Mesendoderm (in vitro differentiated cells): ENCODE data around the gene ADRA2B.

ENCODE experiments used
- DNase-seq: peaks from one replicate; pipeline ENCODE4 v3.0.0; 2013
- H2AK5ac ChIP-seq: 2 replicates; pipeline ENCODE4 v1.6.1; 2013; ENCODE audit warnings: low read length, inconsistent platforms
- H2BK120ac ChIP-seq: 2 replicates; pipeline ENCODE4 v1.6.1; 2013; ENCODE audit warnings: low read depth, mild to moderate bottlenecking, low read length, moderate library complexity, mixed read lengths
- H2BK15ac ChIP-seq: replicated peaks from 2 replicates; pipeline ENCODE4 v1.6.1; 2013; ENCODE audit warnings: low read depth, mild to moderate bottlenecking, moderate library complexity
- H2BK5ac ChIP-seq: 2 replicates; pipeline ENCODE4 v1.6.1; 2013; ENCODE audit warnings: low read length, inconsistent platforms
- H3K18ac ChIP-seq: 2 replicates; pipeline ENCODE4 v1.6.1; 2013; ENCODE audit warnings: mild to moderate bottlenecking, low read length, mixed read lengths
- H3K23ac ChIP-seq: one replicate; pipeline ENCODE4 v1.6.1; 2013; ENCODE audit warnings: low read length
- H3K27ac ChIP-seq: 2 replicates; pipeline ENCODE4 v1.5.1; 2013; ENCODE audit warnings: low read depth, mild to moderate bottlenecking, inconsistent platforms, low read length, moderate library complexity
- H3K27me3 ChIP-seq: 2 replicates; pipeline ENCODE4 v1.6.1; 2013; ENCODE audit warnings: low read length, control low read depth, mild to moderate bottlenecking, inconsistent platforms; ENCODE audit not compliant: insufficient read depth, poor library complexity
- H3K36me3 ChIP-seq: 2 replicates; pipeline ENCODE4 v1.6.1; 2013; ENCODE audit warnings: low read length, inconsistent platforms; ENCODE audit not compliant: control insufficient read depth, insufficient read depth
- H3K4ac ChIP-seq: one replicate; pipeline ENCODE4 v1.6.1; 2013; ENCODE audit warnings: low read depth, mild to moderate bottlenecking, low read length, moderate library complexity
- H3K4me1 ChIP-seq: 2 replicates; pipeline ENCODE4 v1.6.1; 2013; ENCODE audit warnings: low read depth, low read length, inconsistent platforms; ENCODE audit not compliant: control insufficient read depth
- H3K4me2 ChIP-seq: 2 replicates; pipeline ENCODE4 v1.6.1; 2013; ENCODE audit warnings: low read length
- H3K4me3 ChIP-seq: 2 replicates; pipeline ENCODE4 v1.5.1; 2013; ENCODE audit warnings: mild to moderate bottlenecking, low read length
- H3K56ac ChIP-seq: one replicate; pipeline ENCODE4 v1.6.1; 2013; ENCODE audit warnings: low read length
- H3K79me1 ChIP-seq: 2 replicates; pipeline ENCODE4 v1.6.1; 2013; ENCODE audit warnings: low read length, inconsistent platforms
- H3K79me2 ChIP-seq: 2 replicates; pipeline ENCODE4 v1.6.1; 2013; ENCODE audit warnings: mild to moderate bottlenecking, low read length; ENCODE audit not compliant: control insufficient read depth, insufficient read depth
- H3K9ac ChIP-seq: 2 replicates; pipeline ENCODE4 v1.6.1; 2013; ENCODE audit warnings: low read length, inconsistent platforms
- H4K5ac ChIP-seq: one replicate; pipeline ENCODE4 v1.6.1; 2013; ENCODE audit warnings: low read length
- H4K8ac ChIP-seq: one replicate; pipeline ENCODE4 v1.6.1; 2013; ENCODE audit warnings: low read depth, mild to moderate bottlenecking, control low read depth, low read length, moderate library complexity
- WGBS: extraction: QIAGEN DNeasy Blood & Tissue Kit; methylation state at CpG from one replicate; pipeline ENCODE4 v1.1.7; 2013; ENCODE audit warnings: low lambda C conversion rate, missing lambda C conversion rate; ENCODE audit not compliant: insufficient coverage; ENCODE audit errors: extremely low coverage; 5-methylcytosine and 5-hydroxymethylcytosine counted together

The ADRA2B gene

DNA sequence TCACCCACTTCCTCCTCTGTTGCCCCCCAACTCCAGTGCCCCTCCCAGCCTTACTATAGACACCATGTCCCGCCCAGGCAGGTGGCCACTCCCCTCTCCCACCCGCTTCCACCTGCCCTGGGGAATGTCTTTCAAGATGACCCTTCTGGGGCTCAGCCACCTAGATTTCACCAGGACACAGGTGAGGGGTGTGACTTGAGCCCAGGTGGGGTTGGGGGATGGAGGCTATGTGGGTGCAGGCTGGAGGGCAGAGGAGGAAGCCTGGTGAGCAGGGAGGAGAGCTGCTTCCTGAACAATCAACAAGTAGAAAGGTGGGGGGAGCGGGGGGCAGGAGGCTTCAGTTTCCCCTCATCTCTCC is 8.7 kb downstream of the ADRA2B start:
- Histone ChIP-seq H3K36me3 (no peaks in the 10 kb centered on the region), H3K27ac (no peak overlapping the region), H2BK120ac (no peak overlapping the region), H3K18ac (no peak overlapping the region), H3K4ac (no peak overlapping the region), H3K79me2 (no peaks in the 10 kb centered on the region), H3K79me1 (no peaks in the 10 kb centered on the region), H2BK15ac (no peak overlapping the region), H3K9ac (no peak overlapping the region), H3K23ac (no peak overlapping the region), H3K4me1 (peaks cover 7% of the 10 kb centered on the region), H3K4me3 (no peak overlapping the region), H3K56ac (no peak overlapping the region), H2AK5ac (no peak overlapping the region), H3K27me3 (no peaks in the 10 kb centered on the region), H4K5ac (no peak overlapping the region), H4K8ac (no peak overlapping the region), H3K4me2 (no peak overlapping the region), H2BK5ac (no peak overlapping the region)
- no CpG with 5 or more reads among the region's 3 CpGs for WGBS
- no peak for DNase-seq

DNA sequence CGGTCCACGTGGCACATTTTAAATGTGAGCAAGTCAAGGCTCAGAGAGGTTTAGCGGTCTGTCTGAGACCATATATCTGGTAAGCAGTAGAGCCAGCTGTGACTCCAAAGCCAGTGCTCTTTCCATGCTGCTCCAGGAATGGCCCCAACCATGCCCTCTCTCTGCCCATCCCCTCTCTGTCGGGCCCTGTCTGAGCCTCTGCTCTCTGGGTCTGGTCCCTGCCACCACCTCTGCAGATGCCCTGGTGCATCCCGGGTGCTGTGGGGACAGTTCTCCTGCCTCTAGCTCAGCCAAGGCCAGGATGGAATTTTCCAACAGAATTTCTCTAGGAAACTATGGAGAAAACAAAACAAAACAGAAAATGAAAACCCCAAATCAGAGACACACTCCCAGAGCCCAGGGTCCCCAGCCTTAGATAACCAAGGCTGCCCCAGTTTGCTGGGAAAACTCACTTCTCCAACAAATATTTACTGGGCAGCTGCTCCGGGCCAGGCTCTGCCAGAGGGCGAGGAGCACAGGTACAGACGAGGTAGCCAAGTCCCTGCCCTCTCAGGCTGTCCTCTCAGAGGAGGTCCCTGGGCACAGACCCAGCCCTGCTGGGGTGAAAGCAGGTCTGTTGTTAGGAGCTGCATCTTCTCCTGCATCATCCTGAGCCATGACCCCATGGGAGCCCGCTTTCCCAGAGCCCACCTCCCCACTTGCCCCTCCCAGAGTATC is 9.2 kb downstream of the ADRA2B start:
- no peak overlapping the region for H3K4ac ChIP-seq

GRCh38 chr2:96105994-96106715 is 10.2 kb downstream of the ADRA2B start:
- no peaks in the 10 kb centered on the region for H3K36me3 ChIP-seq
- H3K18ac ChIP-seq: no peak overlapping the region
- no peaks in the 10 kb centered on the region for H3K79me2 ChIP-seq
- WGBS: 100% methylated on average over 1 of the region's 8 CpGs
- H3K4me3 ChIP-seq: no peak overlapping the region
- H3K4me1 ChIP-seq: peaks cover 7% of the 10 kb centered on the region
- no peak overlapping the region for H2BK120ac ChIP-seq
- no peak overlapping the region for H3K56ac ChIP-seq
- no peak overlapping the region for H3K9ac ChIP-seq
- DNase-seq: no peak
- no peak overlapping the region for H2BK15ac ChIP-seq
- H3K4ac ChIP-seq: no peak overlapping the region
- no peak overlapping the region for H3K27ac ChIP-seq
- H2BK5ac ChIP-seq: no peak overlapping the region
- H3K4me2 ChIP-seq: no peak overlapping the region
- H3K79me1 ChIP-seq: no peaks in the 10 kb centered on the region
- H3K23ac ChIP-seq: no peak overlapping the region
- H4K8ac ChIP-seq: no peak overlapping the region
- H2AK5ac ChIP-seq: no peak overlapping the region
- H3K27me3 ChIP-seq: no peaks in the 10 kb centered on the region
- no peak overlapping the region for H4K5ac ChIP-seq

More for the DNA sequence above, 9.2 kb downstream of the ADRA2B start:
- Histone ChIP-seq H3K27ac (no peak overlapping the region), H3K18ac (no peak overlapping the region), H3K23ac (no peak overlapping the region), H2AK5ac (no peak overlapping the region), H3K4me2 (no peak overlapping the region), H2BK120ac (no peak overlapping the region), H2BK5ac (no peak overlapping the region), H3K79me1 (no peaks in the 10 kb centered on the region), H3K56ac (no peak overlapping the region), H3K4me3 (no peak overlapping the region), H3K27me3 (no peaks in the 10 kb centered on the region), H2BK15ac (no peak overlapping the region), H4K8ac (no peak overlapping the region), H3K36me3 (no peaks in the 10 kb centered on the region), H3K4me1 (peaks cover 7% of the 10 kb centered on the region), H3K79me2 (no peaks in the 10 kb centered on the region), H4K5ac (no peak overlapping the region), H3K9ac (no peak overlapping the region)
- no CpG with 5 or more reads among the region's 9 CpGs for WGBS
- DNase-seq: no peak

GRCh38 chr2:96105152-96105915 is 11.0 kb downstream of the ADRA2B start:
- no CpG with 5 or more reads among the region's 3 CpGs for WGBS
- no peak overlapping the region for H3K9ac ChIP-seq
- no peak overlapping the region for H4K5ac ChIP-seq

GRCh38 chr2:96104487-96104861 is 11.9 kb downstream of the ADRA2B start:
- Histone ChIP-seq H2AK5ac (no peak overlapping the region), H2BK15ac (no peak overlapping the region), H3K27ac (no peak overlapping the region), H3K56ac (peak overlapping the region; percentile 25), H2BK120ac (no peak overlapping the region), H3K4me3 (no peak overlapping the region), H3K36me3 (no peaks in the 10 kb centered on the region), H3K23ac (no peak overlapping the region), H3K4me2 (no peak overlapping the region), H3K18ac (no peak overlapping the region), H3K4me1 (peaks cover 7% of the 10 kb centered on the region), H4K8ac (no peak overlapping the region), H2BK5ac (no peak overlapping the region), H3K9ac (no peak overlapping the region), H3K79me2 (no peaks in the 10 kb centered on the region), H3K27me3 (no peaks in the 10 kb centered on the region), H3K4ac (no peak overlapping the region), H4K5ac (no peak overlapping the region), H3K79me1 (no peaks in the 10 kb centered on the region)
- DNase-seq: no peak
- no CpG with 5 or more reads among the region's 6 CpGs for WGBS

More at GRCh38 chr2:96105152-96105915, 11.0 kb downstream of the ADRA2B start:
- H2AK5ac ChIP-seq: no peak overlapping the region
- no peak overlapping the region for H3K56ac ChIP-seq
- no peak overlapping the region for H2BK120ac ChIP-seq
- H4K8ac ChIP-seq: no peak overlapping the region
- no peaks in the 10 kb centered on the region for H3K36me3 ChIP-seq
- no peak overlapping the region for H2BK15ac ChIP-seq
- no peak overlapping the region for H3K4ac ChIP-seq
- H3K4me3 ChIP-seq: no peak overlapping the region
- DNase-seq: no peak
- no peak overlapping the region for H2BK5ac ChIP-seq
- H3K23ac ChIP-seq: no peak overlapping the region
- H3K18ac ChIP-seq: no peak overlapping the region
- H3K79me2 ChIP-seq: no peaks in the 10 kb centered on the region
- H3K4me2 ChIP-seq: no peak overlapping the region
- H3K4me1 ChIP-seq: peaks cover 7% of the 10 kb centered on the region
- H3K27me3 ChIP-seq: no peaks in the 10 kb centered on the region
- H3K27ac ChIP-seq: no peak overlapping the region
- no peaks in the 10 kb centered on the region for H3K79me1 ChIP-seq
